Retina (tissue), 1 donor: ENCODE measurements around the gene MOB2.
A peak's percentile ranks its signal among the peaks of the same experiment; 100 is the strongest.

ENCODE experiments used
- DNase-seq: peaks from one replicate; pipeline ENCODE4 v3.0.0-alpha.2; 2016

Gene MOB2, protein sequence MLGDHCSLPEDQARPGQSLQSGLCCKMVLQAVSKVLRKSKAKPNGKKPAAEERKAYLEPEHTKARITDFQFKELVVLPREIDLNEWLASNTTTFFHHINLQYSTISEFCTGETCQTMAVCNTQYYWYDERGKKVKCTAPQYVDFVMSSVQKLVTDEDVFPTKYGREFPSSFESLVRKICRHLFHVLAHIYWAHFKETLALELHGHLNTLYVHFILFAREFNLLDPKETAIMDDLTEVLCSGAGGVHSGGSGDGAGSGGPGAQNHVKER

DNA sequence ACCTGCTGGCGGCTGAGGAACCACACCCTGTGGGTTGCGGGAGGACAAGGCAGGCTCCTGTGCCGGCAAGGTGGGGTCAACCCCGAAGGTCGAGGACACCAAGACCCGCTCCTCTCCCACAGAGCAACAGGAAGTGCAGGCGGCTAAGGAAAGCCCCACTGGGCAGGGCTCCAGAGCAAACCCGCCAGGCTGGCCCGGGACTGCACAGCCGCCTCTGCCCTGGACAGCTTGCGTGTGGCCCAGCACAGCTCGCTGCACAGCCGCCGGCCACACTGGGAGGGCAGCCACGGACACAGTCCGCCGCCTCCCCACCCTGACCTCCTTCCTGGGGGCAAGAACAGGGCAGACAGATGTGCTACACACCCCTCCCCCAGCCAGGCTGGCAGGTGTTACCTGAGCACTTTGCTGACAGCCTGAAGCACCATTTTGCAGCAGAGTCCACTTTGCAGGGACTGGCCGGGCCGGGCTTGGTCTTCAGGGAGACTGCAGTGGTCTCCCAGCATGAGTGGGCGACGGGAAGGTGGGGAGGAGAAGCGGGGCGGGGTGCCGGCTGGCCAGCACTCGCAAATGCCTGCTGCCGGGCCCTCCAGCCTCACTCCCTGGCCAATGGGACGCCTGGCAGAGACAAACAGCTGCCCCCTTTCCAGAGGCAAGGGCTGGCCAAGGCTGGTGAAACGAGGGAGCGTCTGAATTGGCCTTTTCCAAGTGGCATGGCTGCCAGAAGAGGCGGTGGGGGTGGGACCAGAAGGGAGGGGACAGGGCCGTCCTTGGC, at the start of gene MOB2:
TSS of gene MOB2 (minus strand) at position 726 of the 772 bp plus-strand sequence. CDS start at position 503, 223 bp downstream.
- DNase-seq: peak; percentile 49

DNA sequence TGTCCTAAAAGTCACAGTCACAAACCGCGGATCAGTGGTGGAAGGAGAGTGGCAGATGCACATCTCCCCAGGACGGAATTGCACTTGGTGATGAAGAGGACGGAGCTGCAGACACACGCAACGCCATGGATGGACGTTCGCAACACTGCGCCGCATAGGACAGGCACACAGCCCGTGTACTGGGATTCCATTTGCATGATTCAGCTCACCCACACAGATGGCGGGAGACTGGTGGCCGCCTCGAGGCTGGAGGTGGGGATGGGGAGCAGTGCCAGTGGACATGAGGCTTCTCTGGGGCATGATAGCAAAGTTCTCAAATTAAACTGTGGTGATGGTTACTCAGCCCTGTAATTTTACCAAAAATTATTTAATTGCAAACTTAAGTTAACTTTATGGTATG, 48.1 kb upstream of the MOB2 start:
- DNase-seq: no peak

- no peak for DNase-seq
These were observed 47.6 kb upstream of the MOB2 start for GRCh38 chr11:1534171-1534570.

DNA sequence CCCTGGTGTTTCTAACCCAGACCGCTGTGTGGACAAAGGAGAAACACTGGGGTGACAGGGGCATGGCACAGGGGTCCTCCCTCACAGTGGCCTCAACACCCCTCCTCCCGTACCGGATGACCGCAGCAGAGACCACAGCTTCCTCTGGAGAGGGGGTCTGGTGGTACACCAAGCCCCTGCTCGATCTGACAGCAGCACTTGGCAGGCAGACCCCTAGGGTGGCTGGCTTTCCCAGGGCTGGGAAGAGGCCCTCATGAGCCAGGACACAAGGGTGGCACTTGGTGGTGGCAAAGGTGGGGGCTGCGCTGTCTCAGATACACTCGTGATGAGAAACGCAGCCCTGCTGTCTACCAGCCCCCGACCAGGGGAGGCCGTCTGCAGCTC, 46.8 kb upstream of the MOB2 start:
- no peak for DNase-seq

GRCh38 chr11:1532606-1533341, 46.2 kb upstream of the MOB2 start:
- DNase-seq: no peak

DNA sequence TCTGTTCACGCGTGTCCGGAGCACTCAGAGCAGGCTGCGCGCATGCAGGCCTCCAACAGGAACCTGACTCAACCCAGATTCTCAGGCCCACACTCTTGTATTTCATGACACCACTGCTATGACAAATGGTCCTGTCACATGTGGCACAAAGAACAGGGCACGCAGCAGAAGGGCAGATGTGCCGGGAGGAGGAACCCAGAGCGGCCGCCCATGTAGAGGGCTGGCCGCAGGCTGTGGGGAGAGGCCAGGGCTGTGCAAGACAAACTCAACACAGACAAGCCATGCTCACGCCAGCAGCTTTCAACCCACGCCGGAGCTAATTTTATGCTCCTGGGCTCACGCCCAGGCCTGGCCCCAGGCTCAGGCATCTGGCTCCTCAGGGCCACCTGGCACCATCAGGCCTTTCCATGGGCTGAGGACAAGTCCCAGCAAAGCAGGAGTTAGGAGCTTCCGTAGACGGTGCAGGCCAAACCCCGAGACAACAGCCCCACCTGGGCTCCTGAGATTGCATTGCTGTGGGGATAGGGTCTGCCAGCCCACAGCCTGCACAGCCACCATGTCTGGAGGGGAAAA, 45.5 kb upstream of the MOB2 start:
- no peak for DNase-seq

DNA sequence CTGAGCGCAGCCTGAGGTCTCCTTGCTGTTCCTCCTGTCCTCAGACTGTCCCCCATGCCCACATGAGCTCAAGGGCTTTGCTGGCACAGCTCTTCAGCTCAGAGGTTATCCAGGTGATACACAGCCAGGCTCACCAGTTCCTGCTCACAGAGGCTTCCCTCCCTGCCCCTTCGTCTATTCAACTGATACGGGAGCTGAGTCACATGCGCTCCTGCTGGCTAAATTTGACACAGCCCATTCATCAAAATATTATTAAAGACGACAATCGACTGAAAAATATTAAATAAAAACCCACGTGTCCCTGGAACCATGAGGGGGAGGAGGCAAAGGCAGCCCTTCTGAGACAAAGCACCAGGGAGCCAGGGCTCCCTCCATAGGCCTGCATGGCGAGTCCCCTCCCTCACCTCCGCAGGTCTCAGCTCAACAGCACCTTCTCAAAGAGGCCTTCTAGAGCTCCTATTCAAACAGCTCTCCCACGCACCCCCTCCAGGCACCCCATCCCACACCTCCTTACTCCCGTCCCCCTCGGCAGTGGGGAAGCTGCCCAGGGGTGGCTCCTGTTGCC, 45.0 kb upstream of the MOB2 start:
- no peak for DNase-seq

DNA sequence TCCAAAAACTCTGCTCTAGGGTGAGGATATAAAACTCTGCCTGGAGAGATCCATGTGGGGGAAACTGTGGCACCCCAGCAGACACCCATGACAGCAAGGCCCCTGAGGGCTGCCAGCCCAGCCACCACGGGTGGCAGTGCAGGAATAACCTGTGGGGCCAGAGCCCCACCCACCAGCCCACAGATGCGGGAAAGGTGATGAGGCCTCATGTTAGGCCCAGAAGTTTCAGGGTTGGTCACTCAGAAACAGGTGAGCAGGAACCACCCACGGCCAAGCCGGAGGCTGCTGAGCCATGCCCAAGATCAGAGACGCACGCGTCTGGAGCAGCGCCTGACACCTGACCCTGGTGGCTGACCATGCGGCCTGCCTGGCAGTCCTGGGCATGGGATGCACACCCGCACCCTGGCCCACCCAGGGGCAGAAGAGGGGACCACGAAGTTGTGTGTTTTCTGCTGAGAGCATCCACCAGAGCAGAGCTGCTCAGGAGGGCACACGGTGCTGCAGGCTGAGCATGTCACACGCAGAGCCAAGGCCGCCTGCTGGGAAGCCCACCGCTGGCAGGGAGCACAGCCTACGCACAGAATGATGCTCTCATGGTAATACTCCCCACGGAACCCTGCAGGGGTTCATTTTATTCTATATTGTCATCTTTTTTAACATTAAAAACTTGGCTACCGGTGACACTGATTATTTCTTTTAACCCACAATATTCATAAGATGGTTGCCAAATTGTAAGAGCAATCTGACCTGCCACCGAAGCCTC, 44.3 kb upstream of the MOB2 start:
- no peak for DNase-seq

- no peak for DNase-seq
These were observed 43.2 kb upstream of the MOB2 start for GRCh38 chr11:1529774-1530173.

- no peak for DNase-seq
These were observed 42.7 kb upstream of the MOB2 start for GRCh38 chr11:1529286-1529685.

GRCh38 chr11:1528710-1529109, 42.1 kb upstream of the MOB2 start:
- no peak for DNase-seq

DNA sequence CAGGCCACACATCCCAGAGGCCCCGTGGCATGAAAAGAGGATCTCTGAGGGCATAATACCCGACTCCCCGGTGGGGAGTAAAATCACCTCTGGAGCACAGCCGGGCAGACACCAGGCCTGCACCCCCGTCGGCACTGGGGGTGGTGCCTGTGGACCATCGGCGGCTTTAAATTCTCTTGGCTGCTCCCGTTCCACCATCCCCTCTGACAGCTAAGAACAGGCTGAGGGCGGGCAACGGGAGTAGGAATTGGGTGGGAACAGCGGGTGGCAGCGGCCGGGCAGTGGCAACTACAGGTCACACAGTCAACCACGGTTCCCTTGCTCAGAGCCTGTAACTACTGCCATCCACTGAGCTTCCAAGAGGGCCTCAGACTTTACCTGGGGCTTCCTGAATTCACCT, 40.2 kb upstream of the MOB2 start:
- no peak for DNase-seq

DNA sequence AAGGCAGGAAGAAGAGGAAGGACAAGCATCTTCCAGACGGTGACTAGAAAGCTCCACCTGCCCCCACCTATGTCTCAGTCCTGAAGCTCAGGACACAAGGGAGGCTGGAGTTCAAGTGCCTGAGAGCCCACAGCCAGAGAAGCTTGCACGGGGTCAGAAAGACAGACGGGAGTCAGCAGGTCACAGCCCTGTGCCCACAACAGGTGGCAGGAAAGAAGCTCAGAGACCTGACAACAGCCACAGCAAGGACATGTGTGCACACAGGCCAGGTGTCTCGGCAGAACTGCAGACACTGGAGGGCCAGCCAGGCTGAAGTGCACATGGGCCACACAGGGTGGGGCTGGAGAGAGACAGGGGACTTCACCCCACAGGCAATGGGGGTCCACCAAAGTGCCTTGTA, 37.2 kb upstream of the MOB2 start:
- no peak for DNase-seq

DNA sequence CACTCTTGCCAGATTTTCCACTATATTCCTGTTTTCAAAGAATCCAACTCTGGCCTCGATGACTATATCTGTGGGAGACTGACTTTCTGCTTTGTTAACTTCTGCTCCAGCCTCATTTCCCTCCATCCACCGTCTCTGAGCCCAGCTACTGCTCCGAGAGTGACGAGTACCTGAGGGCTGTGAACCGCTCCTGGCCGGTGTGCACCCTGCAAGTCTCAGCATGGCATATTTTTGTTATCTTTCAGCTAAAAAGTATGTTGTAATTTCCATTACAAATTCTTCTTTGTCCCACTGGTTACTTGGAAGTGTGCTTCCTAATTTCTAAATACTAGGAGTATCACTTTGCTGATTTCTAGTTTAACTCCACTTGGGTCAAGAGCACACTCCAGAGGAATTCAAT, 36.5 kb upstream of the MOB2 start:
- no peak for DNase-seq

GRCh38 chr11:1522081-1522424, 35.5 kb upstream of the MOB2 start:
- DNase-seq: no peak

DNA sequence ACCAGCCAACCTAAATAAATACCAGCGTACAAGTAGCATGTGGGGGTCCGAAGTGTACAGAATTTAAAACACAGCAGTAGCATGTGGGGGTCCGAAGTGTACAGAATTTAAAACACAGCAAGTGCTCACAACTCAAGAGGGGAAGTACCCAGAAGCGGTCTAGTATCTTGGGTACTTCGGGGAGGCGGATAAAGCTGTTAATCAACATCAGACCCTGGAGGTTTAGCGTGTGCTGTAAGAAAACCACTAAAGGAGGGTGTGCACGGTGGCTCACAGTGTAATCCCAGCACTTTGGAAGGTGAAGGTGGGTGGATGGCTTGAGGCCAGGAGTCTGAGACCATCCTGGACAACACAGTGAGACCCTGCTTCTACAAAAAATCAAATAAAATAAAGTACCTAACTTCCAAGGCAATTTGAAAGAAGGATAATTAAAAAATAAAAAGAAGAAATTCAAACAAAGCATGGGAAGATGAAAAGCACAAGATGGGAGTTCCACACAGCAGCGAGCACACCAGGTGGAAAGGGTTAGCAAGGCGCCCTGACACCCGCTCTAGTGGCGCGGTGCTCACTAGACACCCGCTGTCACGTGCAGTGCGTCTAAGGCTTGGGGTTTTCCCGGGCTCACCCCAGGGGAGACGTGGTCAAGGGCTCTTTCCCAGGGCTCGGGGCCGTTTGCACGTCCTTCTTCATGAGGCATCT, 35.0 kb upstream of the MOB2 start:
- no peak for DNase-seq

GRCh38 chr11:1520663-1521267, 34.2 kb upstream of the MOB2 start:
- no peak for DNase-seq

- no peak for DNase-seq
These were observed 33.7 kb upstream of the MOB2 start for GRCh38 chr11:1520209-1520662.

DNA sequence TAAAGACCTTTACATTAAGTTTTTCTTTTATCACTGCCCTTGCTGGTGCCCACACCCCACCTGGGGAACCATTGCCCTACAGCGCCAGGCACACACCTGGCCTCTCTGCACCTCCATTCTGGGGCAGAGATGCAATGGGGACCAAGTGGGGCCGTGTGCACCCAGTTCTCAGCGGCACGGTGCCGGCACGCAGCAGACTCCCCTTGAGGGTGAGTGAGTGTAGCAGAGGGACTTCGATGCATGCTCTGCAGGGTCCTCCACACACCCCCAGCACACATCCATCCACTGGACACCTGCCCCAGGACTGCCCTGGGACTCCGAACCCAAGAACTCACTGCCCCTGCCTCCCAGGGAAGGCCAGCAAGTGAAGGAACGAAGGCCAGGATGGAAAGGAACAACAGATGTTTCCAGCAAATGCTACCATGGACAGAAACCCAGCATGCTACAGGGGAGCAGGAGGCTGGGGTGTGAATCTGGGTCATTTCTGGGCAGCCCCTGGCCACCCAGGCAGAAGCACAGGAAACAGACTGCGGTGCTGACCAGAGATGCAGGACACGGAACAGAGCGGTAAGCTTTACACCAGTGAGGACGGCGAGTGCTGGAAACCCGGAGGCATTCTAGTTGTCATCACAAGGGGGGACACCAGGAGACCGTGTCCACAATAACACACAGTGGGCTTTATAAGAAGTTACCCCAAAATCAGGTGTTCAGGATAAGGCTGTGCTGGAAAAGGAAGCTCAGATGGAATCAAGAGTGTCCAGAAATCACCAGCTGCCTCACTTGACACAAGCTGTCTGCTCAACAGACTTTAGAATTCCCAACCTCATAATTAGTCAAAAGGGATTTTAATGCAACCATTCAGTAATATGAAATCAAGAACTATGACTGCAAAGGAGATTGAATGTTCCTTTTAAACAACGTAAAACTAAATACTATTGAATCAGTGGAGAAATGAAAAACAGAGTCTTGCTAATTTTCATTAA, 32.7 kb upstream of the MOB2 start:
- peak; percentile 60 for DNase-seq

GRCh38 chr11:1518301-1518700, 31.7 kb upstream of the MOB2 start:
- DNase-seq: no peak
